NCI-H1105 treated with DMSO at 0.1 percent for 48 hours (cell line): ENCODE measurements around the gene JTB.
"Not testable (repeated sequence)": the region's sequence is repeated elsewhere in the genome, so short reads cannot be mapped to it uniquely, and the experiment has no call there.

Source experiments
- DNase-seq: peaks from one replicate; lab custom pipeline; 2025; lab: John Stamatoyannopoulos, UW

The JTB gene

GRCh38 chr1:153977250-153978240, at the start of gene JTB:
JTB (minus strand) TSS chr1:153977674; CDS start chr1:153977252, 422 bp downstream.
- peak; percentile 87 for DNase-seq

GRCh38 chr1:154019940-154020339, 42.5 kb upstream of the JTB start:
- DNase-seq = no peak

- DNase-seq = no peak
These were observed 41.8 kb upstream of the JTB start for GRCh38 chr1:154019269-154019668.

- DNase-seq = no peak
These were observed 36.9 kb upstream of the JTB start for GRCh38 chr1:154014154-154014907.

GRCh38 chr1:154012543-154012942, 35.1 kb upstream of the JTB start:
- not testable (repeated sequence) for DNase-seq

- DNase-seq = no peak
These were observed 34.7 kb upstream of the JTB start for GRCh38 chr1:154012129-154012528.

DNA sequence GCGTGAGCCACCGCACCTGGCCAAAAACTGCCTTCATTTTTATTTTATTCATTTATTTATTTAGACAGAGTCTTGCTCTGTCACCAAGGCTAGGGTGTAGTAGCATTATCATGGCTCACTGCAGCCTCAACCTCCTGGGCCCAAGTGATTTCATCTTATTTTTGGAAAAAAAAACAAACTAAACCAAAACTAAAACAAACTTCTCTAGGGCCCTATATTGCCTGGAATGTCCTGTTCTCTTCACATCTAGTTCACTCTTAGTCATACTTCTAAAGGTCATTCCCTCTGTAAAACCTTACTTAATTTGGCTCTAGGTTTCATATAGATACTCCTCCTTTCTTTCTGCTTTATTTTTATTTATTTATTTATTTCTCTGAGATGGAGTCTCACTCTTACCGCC, 28.7 kb upstream of the JTB start:
- DNase-seq = no peak

DNA sequence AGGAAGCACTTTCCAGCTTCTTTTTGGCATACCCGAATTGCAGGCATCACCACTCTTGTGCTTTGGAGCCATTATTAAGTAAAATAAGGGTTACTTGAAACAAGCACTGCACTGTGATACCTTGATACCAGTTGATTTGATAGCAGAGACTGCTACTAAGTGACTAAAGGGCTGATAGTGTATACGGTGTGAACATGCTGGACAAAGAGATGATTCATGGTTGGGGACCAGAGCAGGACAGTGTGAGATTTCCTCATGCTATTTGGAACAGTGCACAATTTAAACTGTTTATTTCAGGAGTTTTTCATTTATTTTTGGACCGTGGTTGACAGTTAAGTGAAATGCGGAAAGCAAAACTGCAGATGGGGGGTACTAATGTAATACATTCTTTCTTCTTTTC, 22.9 kb upstream of the JTB start:
- no peak for DNase-seq

GRCh38 chr1:153996882-153997281, 19.4 kb upstream of the JTB start:
- not testable (repeated sequence) for DNase-seq

- no peak for DNase-seq
These were observed 18.2 kb upstream of the JTB start for GRCh38 chr1:153995640-153996039.

DNA sequence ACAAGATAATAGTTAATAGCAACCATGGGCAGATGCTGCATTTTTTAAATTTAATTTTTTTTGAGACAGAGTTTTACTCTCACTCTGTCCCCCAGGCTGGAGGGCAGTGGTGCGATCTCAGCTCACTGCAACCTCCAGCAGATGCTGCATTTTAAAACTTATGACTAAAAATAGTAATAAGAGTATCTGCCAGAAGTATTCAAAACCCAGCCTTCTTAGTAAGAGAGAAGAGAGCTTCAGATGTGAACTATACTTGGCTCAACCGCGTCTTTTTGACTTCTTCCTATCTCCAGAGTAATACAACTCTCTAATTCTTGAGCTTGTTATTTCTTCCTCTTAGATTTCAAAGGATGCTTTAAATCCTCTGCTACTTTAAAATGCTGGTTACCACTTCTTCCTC, 17.7 kb upstream of the JTB start:
- DNase-seq = no peak

DNA sequence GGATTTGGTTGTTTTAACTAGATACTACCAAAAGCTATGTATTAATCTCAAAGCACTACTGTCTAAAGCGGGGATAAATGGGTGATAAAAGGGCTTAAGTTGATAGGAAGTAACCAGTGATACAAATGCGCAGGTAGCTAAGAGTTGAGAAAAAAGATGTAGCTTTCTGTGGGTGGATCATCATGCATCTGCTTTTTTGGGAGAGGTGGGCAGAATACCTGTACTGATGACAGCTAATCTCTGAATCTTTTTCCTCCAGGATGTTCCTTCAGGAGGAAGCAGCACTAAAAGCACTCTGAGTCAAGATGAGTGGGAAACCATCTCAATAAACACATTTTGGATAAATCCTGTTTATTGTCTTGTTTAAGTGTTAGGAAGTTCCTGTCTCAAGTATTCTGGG, 14.3 kb upstream of the JTB start:
- DNase-seq = no peak

- DNase-seq = no peak
These were observed 13.7 kb upstream of the JTB start for GRCh38 chr1:153991151-153991630.

GRCh38 chr1:153990468-153991150, 13.1 kb upstream of the JTB start, which contains the start of gene RPS27:
RPS27 (plus strand) TSS chr1:153990762; CDS start chr1:153990797, 35 bp downstream.
- peak; percentile 99 for DNase-seq

GRCh38 chr1:153987621-153988020, 10.1 kb upstream of the JTB start:
- no peak for DNase-seq

- peak; percentile 82 for DNase-seq
These were observed 8.7 kb upstream of the JTB start, which contains the start of gene RAB13 for GRCh38 chr1:153985941-153986761. RAB13 (minus strand) TSS chr1:153986339; CDS start chr1:153986236, 103 bp downstream.

- no peak for DNase-seq
These were observed 8.0 kb upstream of the JTB start for GRCh38 chr1:153985341-153985912.

- no peak for DNase-seq
These were observed 6.8 kb upstream of the JTB start for GRCh38 chr1:153984123-153984894.

DNA sequence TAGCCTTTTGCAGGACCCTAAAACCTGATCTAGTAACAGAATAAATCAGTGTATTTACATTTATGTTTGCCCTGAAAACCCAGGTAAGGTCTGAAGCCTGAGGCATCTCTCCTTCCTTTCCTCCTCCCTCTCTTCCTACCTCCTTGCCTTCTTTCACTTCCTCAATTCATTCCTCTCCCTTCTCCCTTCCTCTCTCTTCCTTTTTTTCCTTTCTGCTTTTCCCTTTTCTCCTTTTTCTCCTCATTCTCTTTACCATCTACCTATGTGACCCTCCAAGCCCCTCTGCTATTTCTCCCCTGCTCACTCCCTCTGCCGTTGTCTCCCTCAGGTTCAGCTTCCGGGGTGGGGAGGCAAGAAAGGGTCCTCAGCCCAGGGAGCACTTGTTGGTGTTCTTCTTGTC, 4.3 kb upstream of the JTB start:
- DNase-seq = not testable (repeated sequence)

- not testable (repeated sequence) for DNase-seq
These were observed 1.6 kb upstream of the JTB start for GRCh38 chr1:153979091-153979490.
